GM19395 (cell line): ENCODE data around the gene APOA1.

Source experiments
- ATAC-seq: cut with Tn5 transposase; IDR thresholded peaks from one replicate; pipeline ENCODE4 v1.9.1; 2021; ENCODE audit warnings: mild to moderate bottlenecking, moderate library complexity; ENCODE audit not compliant: unreplicated experiment

APOA1 gene

GRCh38 chr11:116859175-116859574, 21.8 kb upstream of the APOA1 start:
- no peak for ATAC-seq

- ATAC-seq = no peak
These were observed 20.5 kb upstream of the APOA1 start for GRCh38 chr11:116857936-116858335.

- ATAC-seq = no peak
These were observed 19.9 kb upstream of the APOA1 start for GRCh38 chr11:116857316-116857715.

DNA sequence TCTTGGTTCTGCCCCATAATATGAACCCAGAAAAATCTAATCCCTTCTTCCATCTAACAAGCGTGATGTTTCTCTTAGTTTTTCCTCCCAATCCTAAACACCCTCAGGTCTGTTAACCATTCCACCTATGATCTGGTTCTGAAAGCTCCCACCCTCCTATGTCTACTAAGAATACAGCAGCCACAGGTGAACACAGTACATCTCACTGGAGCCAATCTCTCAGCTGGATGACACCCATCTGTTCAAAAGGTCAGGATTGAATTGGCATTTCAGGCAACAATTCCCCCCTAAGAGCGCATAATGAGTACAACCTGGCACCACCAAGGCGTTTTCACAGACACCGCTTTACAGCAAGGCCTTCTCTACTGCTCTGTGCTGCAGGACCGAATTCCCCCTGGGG, 19.0 kb upstream of the APOA1 start:
- ATAC-seq = no peak

- no peak for ATAC-seq
These were observed 18.0 kb upstream of the APOA1 start for GRCh38 chr11:116855413-116855812.

DNA sequence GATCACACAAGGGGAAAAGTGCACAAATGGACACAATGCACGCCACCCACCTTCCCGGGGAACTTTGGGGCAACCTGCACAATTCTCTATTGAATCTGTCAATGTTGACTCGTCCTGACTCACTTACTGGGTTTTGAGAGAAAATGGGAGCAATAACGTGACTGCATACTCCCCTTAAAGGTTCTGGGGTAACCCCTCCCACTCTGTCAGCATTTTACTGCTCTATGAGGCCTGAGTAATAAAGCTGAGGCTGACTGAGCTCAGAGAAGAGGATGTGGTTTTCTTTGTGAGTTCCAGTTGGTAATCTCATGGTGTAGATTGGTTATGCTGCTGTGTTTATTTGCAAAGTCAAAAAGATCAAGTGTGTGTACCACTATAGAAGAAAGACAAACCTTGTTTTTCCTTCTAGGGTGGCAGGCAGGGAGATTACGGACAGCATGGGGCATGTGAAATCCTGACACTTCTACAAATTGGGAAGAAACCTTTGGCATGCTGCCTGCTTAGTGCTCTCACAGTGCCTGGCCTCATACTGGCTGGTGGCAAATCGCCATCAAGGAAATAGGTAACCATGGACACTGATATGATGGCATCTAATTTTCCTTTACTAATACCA, 16.1 kb upstream of the APOA1 start:
- peak; percentile 95 for ATAC-seq

- no peak for ATAC-seq
These were observed 15.0 kb upstream of the APOA1 start for GRCh38 chr11:116852261-116853031.

DNA sequence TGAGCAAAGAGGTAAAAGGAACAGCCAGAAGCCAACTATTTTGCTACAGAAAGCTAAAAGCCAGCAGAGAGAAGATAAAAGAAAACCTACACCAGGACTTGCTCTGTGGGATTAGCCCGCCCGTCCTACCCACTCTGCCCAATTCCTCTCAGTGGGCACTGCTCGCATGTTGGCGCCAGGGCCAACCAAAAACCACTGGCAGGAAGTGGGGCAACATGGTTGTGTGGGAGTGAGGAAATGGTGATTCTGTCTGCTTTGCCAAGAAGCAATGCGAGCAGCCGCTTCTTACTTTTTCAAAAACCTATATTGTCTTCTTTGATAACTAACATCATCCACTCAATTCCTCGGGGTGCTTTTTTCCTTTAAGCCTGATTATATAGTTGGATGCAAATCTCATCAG, 14.2 kb upstream of the APOA1 start:
- no peak for ATAC-seq

DNA sequence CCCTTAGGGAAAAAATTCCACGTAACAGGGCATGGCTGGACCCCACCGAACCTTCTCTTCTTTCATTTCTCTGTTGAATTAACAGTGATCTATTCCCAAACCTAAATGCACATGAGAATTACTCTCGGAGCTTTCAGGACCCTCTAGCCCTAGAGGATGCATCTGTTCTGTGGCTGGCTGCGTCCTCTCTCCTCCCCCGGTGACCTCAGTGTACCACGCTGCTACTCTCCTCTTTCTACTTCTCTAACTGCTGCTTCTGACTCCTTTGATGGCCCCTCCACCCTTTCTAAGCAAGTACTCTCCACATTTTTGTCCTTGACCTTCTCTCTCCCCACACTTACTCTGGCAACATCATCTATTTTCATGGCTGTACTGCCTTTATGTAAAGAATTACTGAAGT, 12.1 kb upstream of the APOA1 start:
- no peak for ATAC-seq

GRCh38 chr11:116849060-116849459, 11.6 kb upstream of the APOA1 start:
- ATAC-seq = no peak

- ATAC-seq = no peak
These were observed 10.2 kb upstream of the APOA1 start for GRCh38 chr11:116847612-116848011.

DNA sequence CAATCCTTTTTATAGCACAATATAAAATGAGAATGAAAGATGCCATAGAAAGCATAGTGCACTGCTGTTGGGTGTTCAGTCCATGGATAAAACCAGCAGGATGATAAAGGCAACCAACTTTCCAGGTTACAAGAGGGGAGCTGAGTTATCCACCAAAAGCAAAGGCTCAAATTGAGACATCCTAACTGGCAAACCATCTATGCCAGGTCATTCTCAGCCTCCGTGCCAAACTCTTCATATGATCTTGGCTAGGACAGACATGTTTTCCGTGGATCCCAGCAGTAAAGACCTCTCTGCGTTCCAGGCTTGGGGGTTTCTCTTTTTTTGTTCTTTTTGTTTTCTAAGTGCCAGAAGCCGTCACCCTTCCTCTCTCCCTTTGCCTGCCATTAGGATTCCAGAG, 7.3 kb upstream of the APOA1 start:
- ATAC-seq = no peak

GRCh38 chr11:116843661-116844060, 6.2 kb upstream of the APOA1 start:
- ATAC-seq = no peak

- no peak for ATAC-seq
These were observed 5.5 kb upstream of the APOA1 start for GRCh38 chr11:116842909-116843308.

- no peak for ATAC-seq
These were observed 4.7 kb upstream of the APOA1 start for GRCh38 chr11:116842117-116842516.

DNA sequence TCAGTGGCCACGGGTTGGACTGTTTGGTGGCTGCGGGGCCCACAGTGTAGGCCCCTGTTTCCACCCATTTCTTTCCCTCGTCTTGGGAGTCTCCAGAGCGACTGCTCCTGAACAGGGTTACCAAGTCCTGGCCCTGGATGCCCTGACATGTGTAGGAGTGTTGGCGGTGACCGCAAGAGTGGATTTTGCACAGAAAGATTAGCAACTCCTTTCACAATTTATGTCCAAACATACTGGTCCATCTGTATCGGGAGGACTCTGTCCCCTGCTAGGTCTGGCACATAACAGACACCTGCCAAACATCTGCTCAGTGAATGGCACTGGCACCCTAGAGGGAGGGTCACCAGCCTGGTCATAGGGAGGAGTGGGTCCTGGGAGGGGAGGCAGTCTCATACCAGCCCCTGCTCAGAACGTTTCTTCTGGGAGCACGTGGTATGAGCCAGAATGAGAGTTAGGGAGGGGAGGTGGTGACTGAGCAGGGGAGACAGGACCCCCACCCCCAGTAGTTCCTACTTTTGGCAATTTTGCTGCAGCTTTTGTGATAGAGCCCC, 3.4 kb upstream of the APOA1 start:
- ATAC-seq = no peak

DNA sequence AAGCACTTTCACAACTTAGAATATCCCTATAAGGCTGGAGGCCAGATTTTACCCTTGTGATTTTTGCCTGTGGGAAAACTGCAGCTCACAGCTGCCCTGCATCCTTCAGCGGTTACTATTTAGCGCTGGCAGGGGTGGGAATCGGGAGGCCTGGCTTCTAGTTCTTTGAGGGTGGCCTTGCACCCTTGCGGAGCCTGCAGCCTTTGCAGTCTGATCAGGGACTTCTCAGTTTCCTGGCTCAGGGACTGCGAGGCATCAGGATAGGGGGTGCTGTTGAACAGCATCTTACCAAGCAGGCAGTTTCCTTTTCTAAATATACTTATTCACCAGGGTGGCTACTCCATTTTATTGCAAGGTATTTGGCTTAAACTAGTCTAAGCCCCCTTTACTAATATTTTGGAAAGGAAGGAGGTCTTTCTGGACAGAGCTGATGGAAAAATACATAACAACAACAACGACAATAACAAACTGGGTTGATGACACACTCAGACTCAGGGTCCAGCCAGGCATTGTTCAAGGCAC, 2.9 kb upstream of the APOA1 start:
- no peak for ATAC-seq

DNA sequence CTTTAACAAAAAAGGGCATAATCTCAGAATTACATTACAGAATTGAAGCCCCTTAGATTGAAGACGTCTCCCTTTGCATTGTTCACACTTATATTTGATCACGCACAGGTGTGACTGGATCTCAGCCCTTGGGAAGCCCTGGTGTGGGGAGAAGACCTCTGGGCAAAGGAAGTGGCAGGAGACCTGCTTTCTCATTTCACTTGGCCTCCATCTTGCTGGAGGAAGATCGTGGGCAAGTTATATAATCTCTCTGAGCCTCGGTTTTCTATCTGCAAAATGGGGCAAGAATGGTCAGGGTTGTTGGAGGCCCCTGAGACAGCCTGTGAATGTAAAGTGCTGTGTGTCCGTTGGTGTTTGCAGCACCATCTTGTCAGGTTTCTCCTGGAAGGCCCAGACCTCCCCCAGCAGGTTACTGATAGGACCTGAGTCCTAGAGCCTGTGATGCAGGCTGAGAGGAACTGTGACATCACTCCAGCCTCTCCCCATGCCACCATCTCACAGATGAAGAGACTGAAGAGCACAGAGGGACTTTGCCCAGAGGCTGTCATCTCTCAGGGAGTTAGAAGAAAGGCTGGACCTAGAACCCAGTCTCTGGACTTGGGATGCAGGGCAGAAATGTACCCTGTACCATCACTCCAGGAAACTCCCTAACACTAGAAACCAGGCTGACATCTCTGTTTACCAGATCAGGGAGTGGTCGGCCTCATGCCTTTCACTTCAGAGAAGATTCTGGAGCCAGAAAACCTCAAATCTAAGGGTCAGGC, 1.1 kb upstream of the APOA1 start:
- no peak for ATAC-seq

- no peak for ATAC-seq
These were observed 810 bp downstream of the APOA1 start for GRCh38 chr11:116836632-116836991.

DNA sequence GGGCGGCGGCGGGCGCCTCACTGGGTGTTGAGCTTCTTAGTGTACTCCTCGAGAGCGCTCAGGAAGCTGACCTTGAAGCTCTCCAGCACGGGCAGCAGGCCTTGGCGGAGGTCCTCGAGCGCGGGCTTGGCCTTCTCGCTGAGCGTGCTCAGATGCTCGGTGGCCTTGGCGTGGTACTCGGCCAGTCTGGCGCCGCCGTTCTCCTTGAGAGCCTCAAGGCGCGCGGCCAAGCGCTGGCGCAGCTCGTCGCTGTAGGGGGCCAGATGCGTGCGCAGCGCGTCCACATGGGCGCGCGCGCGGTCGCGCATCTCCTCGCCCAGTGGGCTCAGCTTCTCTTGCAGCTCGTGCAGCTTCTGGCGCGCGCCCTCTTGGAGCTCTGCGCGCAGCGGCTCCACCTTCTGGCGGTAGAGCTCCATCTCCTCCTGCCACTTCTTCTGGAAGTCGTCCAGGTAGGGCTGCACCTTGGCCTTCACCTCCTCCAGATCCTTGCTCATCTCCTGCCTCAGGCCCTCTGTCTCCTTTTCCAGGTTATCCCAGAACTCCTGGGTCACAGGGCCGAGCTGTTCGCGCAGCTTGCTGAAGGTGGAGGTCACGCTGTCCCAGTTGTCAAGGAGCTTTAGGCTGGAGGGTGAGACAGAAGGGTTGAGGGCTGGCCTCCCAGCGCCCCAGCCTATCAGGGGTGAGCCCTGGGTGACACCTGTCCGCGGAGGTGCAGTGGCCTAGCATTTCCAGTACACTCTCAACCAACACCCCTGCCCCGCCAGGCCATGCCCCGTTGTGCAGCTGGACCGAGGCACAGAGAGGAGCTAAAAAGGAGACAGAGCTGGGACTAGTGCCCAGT, 1.4 kb downstream of the APOA1 start:
- peak; percentile 81 for ATAC-seq
